ENCODE data around the gene FAM20C. TPM values are rescaled to one million over a fixed set of nuclear protein-coding genes. Genes with fewer than 3 reads are reported as not detected.

The FAM20C gene
- total RNA-seq, 1 experiment from 2014 or later, result 87.9 TPM

GRCh38 chr7:149791-150636, 42.4 kb upstream of the FAM20C start:
- Histone ChIP-seq H3K9me2 (replicated peaks; ENCODE audit: low read length) (no peaks in the 10 kb centered on the region), H3K4me3 (ENCODE audit: low read length) (peak overlapping the region; percentile 70), H3K9ac (ENCODE audit: low read length) (peak overlapping the region; percentile 93), H3K79me2 (ENCODE audit: low read length) (peaks cover 3% of the 10 kb centered on the region; the same call in 1 of the 2 replicates), H3K36me3 (ENCODE audit: low read depth, low read length) (peaks cover 5% of the 10 kb centered on the region; the same call in 1 of the 2 replicates), H2AFZ (ENCODE audit: low read length) (peak overlapping the region; percentile 93), H3K9me3 (ENCODE audit: low read length) (no peaks in the 10 kb centered on the region), H4K20me1 (ENCODE audit: low read length) (no peaks in the 10 kb centered on the region), H3K4me2 (ENCODE audit: low read length) (peak overlapping the region; percentile 93), H3F3A (ENCODE audit: low read length, unreplicated experiment) (no peaks in the 10 kb centered on the region), H3K27ac (ENCODE audit: low read length) (peak overlapping the region; percentile 85), H3K27me3 (ENCODE audit: low read length) (no peaks in the 10 kb centered on the region), H3K4me1 (ENCODE audit: insufficient read depth, low read length) (peaks cover 20% of the 10 kb centered on the region)
- DNase-seq (no peak), ATAC-seq (peak; percentile 19)
- BruUV-seq (replicated peaks), result TSS peak; percentile 94
- no peak for TF ChIP-seq EZH2 (IDR thresholded peaks at IDR 0.05; ENCODE audit: low read length, unreplicated experiment)
- TF ChIP-seq CTCF (conservative IDR thresholded peaks at IDR 0.05; ENCODE audit: low read depth, low read length), result no peak
- no peak for TF ChIP-seq EZH2phosphoT487 (IDR thresholded peaks at IDR 0.05; ENCODE audit: borderline replicate concordance, low read length)
- POLR2A ChIA-PET (ENCODE audit: unreplicated experiment), result interaction anchor here (1.0 kb wide), 1 partner anchor 43 kb away, joined by 3 read pairs; no protein-coding TSS in a partner anchor
- CTCF ChIA-PET, result no interaction called here
- intact Hi-C loops (cut with micrococcal nuclease), result no loop called here

GRCh38 chr7:150811-151221, 41.6 kb upstream of the FAM20C start:
- DNase-seq (no peak), ATAC-seq (no peak)
- Histone ChIP-seq H3K9me3 (ENCODE audit: low read length) (no peaks in the 10 kb centered on the region), H2AFZ (ENCODE audit: low read length) (no peak overlapping the region), H3K9ac (ENCODE audit: low read length) (no peak overlapping the region), H3K27ac (ENCODE audit: low read length) (no peak overlapping the region), H3K4me2 (ENCODE audit: low read length) (no peak overlapping the region), H3K9me2 (replicated peaks; ENCODE audit: low read length) (no peaks in the 10 kb centered on the region), H3K4me1 (ENCODE audit: insufficient read depth, low read length) (peaks cover 26% of the 10 kb centered on the region), H3K79me2 (ENCODE audit: low read length) (peaks cover 3% of the 10 kb centered on the region; the same call in 1 of the 2 replicates), H3K36me3 (ENCODE audit: low read depth, low read length) (peaks cover 5% of the 10 kb centered on the region; the same call in 1 of the 2 replicates), H3K27me3 (ENCODE audit: low read length) (no peaks in the 10 kb centered on the region), H3F3A (ENCODE audit: low read length, unreplicated experiment) (no peaks in the 10 kb centered on the region), H3K4me3 (ENCODE audit: low read length) (no peak overlapping the region), H4K20me1 (ENCODE audit: low read length) (no peaks in the 10 kb centered on the region)
- intact Hi-C loops (cut with micrococcal nuclease), result no loop called here
- ChIA-PET CTCF (no interaction called here), POLR2A (ENCODE audit: unreplicated experiment) (no interaction called here)
- TF ChIP-seq EZH2phosphoT487 (IDR thresholded peaks at IDR 0.05; ENCODE audit: borderline replicate concordance, low read length) (no peak), EZH2 (IDR thresholded peaks at IDR 0.05; ENCODE audit: low read length, unreplicated experiment) (no peak), CTCF (conservative IDR thresholded peaks at IDR 0.05; ENCODE audit: low read depth, low read length) (no peak)
- BruUV-seq (replicated peaks), result no TSS peak

Data from PC-3 (cell line).